GM18873 (cell line): ENCODE data around the gene PSMB11.
"Not testable (repeated sequence)": the region's sequence is repeated elsewhere in the genome, so short reads cannot be mapped to it uniquely, and the experiment has no call there.

Source experiments
- ATAC-seq: cut with Tn5 transposase; IDR thresholded peaks from one replicate; pipeline ENCODE4 v1.9.1; 2021; ENCODE audit warnings: mild to moderate bottlenecking, moderate library complexity, moderate number of reproducible peaks; ENCODE audit not compliant: unreplicated experiment, low FRiP score

The PSMB11 gene

GRCh38 chr14:23042162-23042965 is at the start of gene PSMB11:
PSMB11 (plus strand) TSS chr14:23042212; CDS start chr14:23042226, 14 bp downstream.
- ATAC-seq, result no peak

- no peak for ATAC-seq
Measured at GRCh38 chr14:22993517-22993916, 48.5 kb upstream of the PSMB11 start.

- ATAC-seq, result no peak
Measured at GRCh38 chr14:22994762-22995275, 47.2 kb upstream of the PSMB11 start.

GRCh38 chr14:22995889-22996625 is 46.0 kb upstream of the PSMB11 start:
- no peak for ATAC-seq

GRCh38 chr14:22996768-22997654 is 45.0 kb upstream of the PSMB11 start:
- no peak for ATAC-seq

GRCh38 chr14:22997676-22998323 is 44.2 kb upstream of the PSMB11 start:
- ATAC-seq, result no peak

GRCh38 chr14:22998329-22999012 is 43.5 kb upstream of the PSMB11 start:
- no peak for ATAC-seq

GRCh38 chr14:23000860-23001259 is 41.2 kb upstream of the PSMB11 start:
- ATAC-seq, result no peak

GRCh38 chr14:23002592-23002991 is 39.4 kb upstream of the PSMB11 start:
- no peak for ATAC-seq

GRCh38 chr14:23004274-23004673 is 37.7 kb upstream of the PSMB11 start:
- ATAC-seq, result not testable (repeated sequence)

GRCh38 chr14:23005451-23006187 is 36.4 kb upstream of the PSMB11 start:
- ATAC-seq, result no peak

GRCh38 chr14:23006188-23006534 is 35.9 kb upstream of the PSMB11 start:
- ATAC-seq, result no peak

GRCh38 chr14:23006544-23007419 is 35.2 kb upstream of the PSMB11 start:
- ATAC-seq, result peak; percentile 93

- ATAC-seq, result no peak
Measured at GRCh38 chr14:23008831-23009230, 33.2 kb upstream of the PSMB11 start.

- no peak for ATAC-seq
Measured at GRCh38 chr14:23009483-23009938, 32.5 kb upstream of the PSMB11 start.

- ATAC-seq, result no peak
Measured at GRCh38 chr14:23009939-23010726, 31.9 kb upstream of the PSMB11 start, which contains the start of gene C14orf93. C14orf93 (minus strand) TSS chr14:23010143; CDS start chr14:22999023, 11,120 bp downstream.
